ENCODE results near the gene TRIM9.
A peak's percentile ranks its signal among the peaks of the same experiment; 100 is the strongest.

TRIM9 gene

GRCh38 chr14:51094901-51095853 is at the start of gene TRIM9:
Gene TRIM9, minus strand, starts transcription at chr14:51095105. Its CDS starts 166 bp downstream, at chr14:51094939.
- peak; percentile 81 to 95 (median 90) for DNase-seq

- no peak for DNase-seq
These were observed 46.0 kb upstream of the TRIM9 start for GRCh38 chr14:51140856-51141255.

- DNase-seq = no peak
These were observed 45.4 kb upstream of the TRIM9 start for GRCh38 chr14:51140338-51140737.

- peak; percentile 80 to 92 (median 84) for DNase-seq
These were observed 44.3 kb upstream of the TRIM9 start for GRCh38 chr14:51139121-51139681.

- DNase-seq = no peak
These were observed 43.6 kb upstream of the TRIM9 start for GRCh38 chr14:51138404-51139103.

- no peak for DNase-seq
These were observed 36.6 kb upstream of the TRIM9 start for GRCh38 chr14:51131516-51131915.

- no peak for DNase-seq
These were observed 34.2 kb upstream of the TRIM9 start for GRCh38 chr14:51129130-51129529.

GRCh38 chr14:51124029-51124428 is 29.1 kb upstream of the TRIM9 start:
- DNase-seq = no peak

GRCh38 chr14:51121096-51121495 is 26.2 kb upstream of the TRIM9 start:
- DNase-seq = no peak

- no peak for DNase-seq
These were observed 24.6 kb upstream of the TRIM9 start for GRCh38 chr14:51119411-51120051.

- no peak for DNase-seq
These were observed 24.1 kb upstream of the TRIM9 start for GRCh38 chr14:51118993-51119392.

GRCh38 chr14:51117593-51117992 is 22.7 kb upstream of the TRIM9 start:
- DNase-seq = no peak

- no peak for DNase-seq
These were observed 21.8 kb upstream of the TRIM9 start for GRCh38 chr14:51116682-51117081.

- DNase-seq = no peak
These were observed 14.7 kb upstream of the TRIM9 start for GRCh38 chr14:51109651-51110050.

GRCh38 chr14:51107801-51108200 is 12.9 kb upstream of the TRIM9 start:
- peak in 1 of 3 donors; percentile 10 for DNase-seq

GRCh38 chr14:51104467-51104866 is 9.6 kb upstream of the TRIM9 start:
- no peak for DNase-seq

GRCh38 chr14:51097287-51097686 is 2.4 kb upstream of the TRIM9 start:
- no peak for DNase-seq

GRCh38 chr14:51096870-51097269 is 2.0 kb upstream of the TRIM9 start:
- no peak for DNase-seq

GRCh38 chr14:51095854-51096823 is 1.2 kb upstream of the TRIM9 start:
- DNase-seq = peak; percentile 75 to 79 (median 77)

- DNase-seq = peak in 1 of 3 donors; percentile 34
These were observed 553 bp downstream of the TRIM9 start for GRCh38 chr14:51094282-51094821.
